Fibroblast of skin of abdomen (primary cell): ENCODE data around the gene SLC7A6.

Experiments used
- DNase-seq: peaks from one replicate; pipeline ENCODE4 v3.0.0-alpha.2; 2013

The SLC7A6 gene

DNA sequence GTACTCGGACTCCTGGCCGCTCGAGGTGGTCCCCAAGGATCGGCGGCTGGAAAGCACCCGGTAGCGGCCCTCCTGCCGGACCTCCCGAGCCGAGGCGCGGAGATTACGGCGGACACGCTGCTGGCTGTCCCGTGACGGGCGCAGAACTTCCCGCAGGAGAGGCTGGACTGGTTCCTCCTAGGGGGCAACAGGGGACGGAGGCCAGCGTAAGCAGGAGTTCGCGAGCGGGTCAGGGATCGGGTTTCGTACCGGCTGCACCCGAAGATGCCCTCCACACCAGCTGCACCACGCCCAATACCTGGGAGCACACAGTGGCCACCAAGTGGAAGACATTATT lies 46.1 kb downstream of the SLC7A6 start:
- no peak for DNase-seq

DNA sequence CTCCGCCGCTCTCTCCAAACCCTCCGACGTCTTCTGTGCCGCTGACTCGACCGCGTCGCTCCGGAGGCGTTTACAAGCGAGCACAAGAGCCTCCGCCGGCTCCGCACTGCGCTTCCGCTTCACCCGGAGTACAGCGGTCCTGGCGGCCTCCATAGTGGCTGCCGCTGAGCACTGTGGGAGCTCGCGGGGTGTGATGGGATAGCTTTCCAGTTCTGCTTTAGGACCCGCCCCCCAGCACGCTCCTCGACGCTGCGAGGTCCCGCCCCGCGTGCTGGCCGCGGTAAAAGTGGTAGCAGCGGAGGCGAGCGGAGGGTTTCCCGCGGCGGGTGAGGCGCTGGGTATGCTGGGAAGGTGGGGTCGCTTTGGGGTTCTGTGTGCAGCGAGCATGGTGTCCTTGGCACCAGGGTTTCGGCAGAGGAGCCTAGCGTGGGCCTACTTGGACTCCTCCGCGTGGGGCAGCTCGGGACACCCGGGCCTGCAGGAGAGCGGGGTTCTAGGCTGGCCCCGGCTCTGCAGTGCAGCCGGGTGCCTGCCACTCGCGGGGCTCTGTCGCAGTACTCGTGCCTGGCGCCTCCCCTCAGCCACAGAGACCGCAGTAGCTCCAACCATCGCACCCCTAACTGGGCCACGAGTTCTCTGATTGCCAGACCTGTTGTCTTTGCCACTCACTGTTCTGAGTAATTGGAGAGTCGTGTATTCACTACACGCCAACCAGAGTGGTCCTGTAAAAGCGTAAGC lies 46.6 kb downstream of the SLC7A6 start, which contains the start of the genes PRMT7 and SLC7A6OS:
TSS of gene PRMT7 (plus strand) at position 246 of the 738 bp plus-strand sequence. CDS start 4,961 bp downstream, outside the sequence.
TSS of gene SLC7A6OS (minus strand) at position 173 of the 738 bp plus-strand sequence. CDS start at position 153, 20 bp downstream.
- peak; percentile 85 for DNase-seq

DNA sequence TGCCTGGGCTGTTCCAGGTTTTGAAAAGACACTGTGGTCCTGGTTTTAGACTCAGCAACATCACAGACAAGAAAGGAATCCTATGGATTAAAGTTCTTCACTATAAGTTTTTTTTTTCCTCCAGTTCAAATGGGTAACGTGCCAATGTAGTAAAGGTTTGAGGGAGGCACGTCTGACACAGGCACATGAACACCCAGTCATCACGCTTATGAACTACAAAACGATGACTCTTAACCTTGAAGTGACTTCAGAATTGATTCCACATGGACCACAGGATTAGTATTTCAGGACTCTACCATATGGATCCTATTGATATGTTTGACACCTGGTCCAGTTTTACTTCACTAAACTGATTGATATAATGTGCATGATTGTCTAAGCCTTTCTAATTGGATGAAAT lies 48.8 kb downstream of the SLC7A6 start:
- no peak for DNase-seq

DNA sequence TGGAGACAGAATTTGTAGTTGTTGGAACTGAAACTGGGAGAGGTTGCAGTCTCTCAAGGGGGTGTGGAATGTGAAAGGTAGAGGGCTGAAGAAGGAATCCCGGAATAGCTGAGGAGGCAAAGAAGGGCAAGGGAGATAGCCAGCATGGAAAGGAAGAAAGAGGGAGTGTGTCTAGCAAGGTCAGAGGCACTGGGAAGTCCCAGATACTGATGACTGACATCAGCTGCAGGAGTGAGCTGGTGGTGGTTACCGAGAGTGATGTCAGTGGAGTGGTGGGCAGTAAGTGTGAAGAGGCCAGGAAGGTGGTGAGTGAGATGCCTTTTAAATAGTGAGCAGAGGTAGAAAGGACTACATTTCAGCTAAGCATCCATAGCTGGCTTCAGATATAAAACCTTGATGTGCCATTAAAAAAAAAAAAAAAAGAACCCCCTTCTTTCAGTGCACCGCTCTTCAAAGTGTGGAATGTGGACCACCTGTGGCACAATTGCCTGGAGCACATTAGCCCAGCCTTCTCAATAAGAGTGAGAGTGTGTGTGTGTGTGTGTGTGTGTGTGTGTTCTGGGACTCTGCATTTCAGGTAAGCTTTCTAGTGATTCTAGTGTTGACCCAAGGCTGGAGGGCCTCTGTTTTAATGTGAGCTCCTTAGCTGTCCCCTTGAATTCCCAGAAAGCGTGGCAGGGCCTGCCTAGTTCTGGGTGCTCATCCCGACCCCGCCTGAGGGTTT lies 55.0 kb downstream of the SLC7A6 start:
- DNase-seq: no peak

DNA sequence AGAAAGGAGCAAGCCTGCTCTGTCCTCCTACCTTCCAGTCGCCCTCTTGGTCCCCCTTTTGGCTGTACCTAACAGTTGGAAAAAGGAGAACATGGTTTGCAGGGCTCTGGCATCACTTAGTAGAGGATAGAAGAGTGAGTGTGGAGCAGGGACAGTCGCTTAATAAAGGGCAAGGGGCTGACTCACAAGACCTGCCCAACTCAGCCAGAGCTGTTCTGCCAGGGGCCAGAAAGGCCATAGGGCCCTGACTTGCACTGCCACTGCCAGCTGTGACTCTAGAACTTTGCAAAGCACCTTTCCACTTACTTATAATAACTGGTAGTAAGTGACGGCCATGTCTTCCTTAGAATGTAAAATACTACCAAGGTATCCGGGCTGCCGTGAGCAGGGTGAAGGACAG lies 60.0 kb downstream of the SLC7A6 start:
- DNase-seq: no peak

DNA sequence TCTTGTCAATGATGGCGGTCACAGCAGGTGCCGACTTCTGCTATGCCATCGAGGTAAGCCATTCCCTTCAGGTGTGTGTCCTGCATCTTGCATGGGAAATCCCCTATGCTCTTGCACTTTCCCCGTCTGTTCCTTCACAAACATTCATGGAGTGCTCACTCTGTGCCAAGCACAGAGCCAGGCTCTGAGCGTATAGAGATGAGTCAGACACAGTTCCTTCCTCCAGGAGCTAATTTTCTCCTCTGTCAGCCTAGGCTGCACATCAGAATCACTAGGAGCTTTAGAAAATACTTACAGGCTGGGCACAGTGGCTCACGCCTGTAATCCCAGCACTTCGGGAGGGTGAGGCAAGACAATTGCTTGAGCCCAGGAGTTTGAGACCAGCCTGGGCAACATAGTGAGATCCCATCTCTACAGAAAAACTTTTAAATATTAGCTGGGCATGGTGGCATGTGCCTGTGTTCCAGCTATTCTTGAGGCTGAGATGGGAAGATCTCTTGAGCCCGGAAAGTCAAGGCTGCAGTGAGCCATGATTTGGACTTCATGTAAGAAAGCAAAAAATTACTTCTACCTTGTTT lies 60.5 kb downstream of the SLC7A6 start:
- no peak for DNase-seq

DNA sequence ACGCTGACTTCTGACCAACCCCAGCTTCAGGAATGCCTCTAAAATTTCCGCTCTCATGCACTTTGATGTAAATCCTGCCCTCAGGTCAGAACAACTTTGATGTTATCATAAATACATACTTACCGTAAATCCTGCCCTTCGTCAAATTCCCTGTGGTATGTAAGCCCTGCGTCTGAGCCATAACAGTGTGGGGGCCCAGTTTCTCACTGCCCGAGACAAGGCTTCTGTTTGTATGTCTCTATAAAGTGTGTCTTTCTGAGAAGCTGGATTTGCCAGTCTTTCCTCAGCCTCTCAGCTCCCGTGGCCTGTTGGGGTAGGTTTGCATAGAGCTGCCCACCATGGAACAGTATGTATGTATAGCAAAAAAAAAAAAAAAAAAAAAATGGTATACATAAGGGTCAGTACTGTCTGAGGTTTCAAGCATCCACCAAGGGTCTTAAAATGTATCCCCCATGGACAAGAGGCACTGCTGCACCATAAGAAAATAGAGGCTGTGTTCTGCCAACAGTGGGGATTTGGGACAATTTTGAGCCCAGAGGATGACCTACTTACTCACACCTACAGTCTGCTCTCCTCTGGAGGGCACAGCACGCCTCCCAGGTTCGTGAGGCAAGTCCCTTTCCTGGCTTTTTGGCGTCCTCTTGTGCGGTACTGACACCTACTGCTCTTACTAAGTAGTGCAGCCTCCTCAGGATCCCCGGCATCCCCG lies 64.0 kb downstream of the SLC7A6 start:
- DNase-seq: peak; percentile 75

DNA sequence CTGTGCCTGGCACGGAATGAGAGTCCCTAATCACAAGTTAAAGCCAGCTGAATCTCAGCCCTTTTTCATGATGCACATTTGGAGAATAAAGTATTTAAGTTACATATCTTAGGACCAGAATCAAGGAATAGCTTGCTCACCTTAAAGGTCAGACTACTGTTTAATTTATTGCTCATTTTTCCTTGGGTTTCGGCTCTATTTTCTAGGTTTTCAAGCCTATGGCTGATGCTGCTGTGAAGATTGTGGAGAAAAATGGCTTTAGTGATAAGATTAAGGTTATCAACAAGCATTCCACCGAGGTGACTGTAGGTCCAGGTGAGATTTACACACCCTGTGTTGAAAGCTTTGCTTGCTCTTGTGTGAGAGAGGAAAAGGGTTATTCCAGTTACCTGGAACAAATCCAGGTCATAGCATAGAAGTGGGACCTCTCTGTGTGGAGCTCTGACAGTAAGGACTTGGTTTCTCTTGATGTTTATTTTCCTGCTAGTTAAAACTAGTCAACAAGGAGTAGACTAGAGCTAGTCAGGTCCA lies 64.6 kb downstream of the SLC7A6 start:
- no peak for DNase-seq

DNA sequence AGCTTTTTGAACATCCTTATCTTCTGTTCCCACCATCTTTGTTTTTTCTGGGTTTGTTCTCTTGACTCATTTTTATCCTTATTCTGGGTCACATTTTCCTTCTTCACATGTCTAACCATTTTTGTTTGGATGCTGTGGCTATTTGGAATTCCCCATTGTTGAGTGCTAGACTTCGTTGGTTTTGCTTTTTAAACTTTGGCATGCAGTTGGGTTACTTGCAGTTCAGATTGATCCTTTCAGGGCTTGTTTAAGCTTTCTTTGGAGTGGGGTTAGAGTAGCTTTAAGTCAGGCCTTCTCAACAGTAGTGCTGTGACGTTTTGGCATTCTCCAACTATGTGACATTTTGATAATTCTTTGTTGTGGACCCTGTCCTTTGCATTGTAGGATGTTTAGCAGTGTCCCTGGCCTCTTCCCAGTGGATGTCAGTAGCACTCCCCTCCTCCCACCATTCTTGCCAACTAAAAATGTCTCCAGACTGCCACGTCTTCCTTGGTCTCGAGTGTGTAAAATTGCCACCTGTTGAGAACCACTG lies 67.6 kb downstream of the SLC7A6 start:
- DNase-seq: peak; percentile 35

DNA sequence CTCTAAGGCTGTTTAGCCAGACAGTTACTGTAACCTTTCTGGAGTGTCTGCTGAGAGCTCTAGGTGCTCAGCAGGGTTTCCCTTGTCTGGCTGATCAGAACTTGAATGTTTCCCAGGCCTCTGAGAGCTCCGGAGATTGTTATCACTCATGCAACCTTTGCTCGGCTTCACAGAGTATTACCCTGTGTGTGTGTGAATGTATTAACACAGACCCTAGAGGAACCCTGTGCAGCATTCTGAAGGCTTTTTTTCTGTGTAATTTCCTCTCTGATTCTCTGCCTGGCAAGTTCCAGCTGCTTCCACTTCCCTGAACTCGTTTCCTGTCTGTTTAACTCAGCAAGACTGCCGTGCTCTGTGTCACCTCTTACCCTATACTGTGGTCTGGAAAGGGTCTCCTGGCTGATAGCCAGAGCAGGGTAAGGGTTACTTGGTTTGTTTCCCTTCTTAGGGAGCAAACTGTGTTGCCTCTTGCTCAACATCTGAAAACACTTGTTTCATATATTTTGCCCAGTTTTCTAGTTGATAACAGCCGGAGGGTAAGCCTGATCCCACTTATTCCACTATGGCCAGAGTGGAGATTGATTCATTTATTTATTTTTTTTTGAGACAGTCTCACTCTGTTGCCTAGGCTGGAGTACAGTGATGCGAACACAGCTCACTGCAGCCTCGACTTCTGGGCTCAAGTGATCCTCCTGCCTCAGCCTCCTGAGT lies 68.2 kb downstream of the SLC7A6 start:
- DNase-seq: no peak

DNA sequence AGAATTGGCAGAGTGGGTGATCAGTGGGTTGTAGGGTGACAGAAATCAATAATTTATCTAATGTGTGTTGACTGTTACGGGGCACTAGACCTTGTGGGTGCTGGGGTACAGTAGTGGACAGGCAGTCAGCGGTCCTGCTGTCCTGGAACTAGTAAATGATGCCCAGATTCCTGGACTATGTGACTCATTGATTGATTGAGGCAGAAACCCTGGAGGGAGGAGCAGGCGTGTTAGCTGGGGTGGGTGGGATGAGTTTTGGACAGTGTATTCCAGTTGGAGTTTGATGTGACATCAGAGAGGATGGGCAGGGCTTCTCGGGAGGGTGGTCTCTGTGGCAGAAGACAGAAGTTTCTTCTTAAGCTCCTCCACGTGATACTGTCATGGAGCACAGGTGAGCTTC lies 70.8 kb downstream of the SLC7A6 start:
- peak; percentile 6 for DNase-seq

DNA sequence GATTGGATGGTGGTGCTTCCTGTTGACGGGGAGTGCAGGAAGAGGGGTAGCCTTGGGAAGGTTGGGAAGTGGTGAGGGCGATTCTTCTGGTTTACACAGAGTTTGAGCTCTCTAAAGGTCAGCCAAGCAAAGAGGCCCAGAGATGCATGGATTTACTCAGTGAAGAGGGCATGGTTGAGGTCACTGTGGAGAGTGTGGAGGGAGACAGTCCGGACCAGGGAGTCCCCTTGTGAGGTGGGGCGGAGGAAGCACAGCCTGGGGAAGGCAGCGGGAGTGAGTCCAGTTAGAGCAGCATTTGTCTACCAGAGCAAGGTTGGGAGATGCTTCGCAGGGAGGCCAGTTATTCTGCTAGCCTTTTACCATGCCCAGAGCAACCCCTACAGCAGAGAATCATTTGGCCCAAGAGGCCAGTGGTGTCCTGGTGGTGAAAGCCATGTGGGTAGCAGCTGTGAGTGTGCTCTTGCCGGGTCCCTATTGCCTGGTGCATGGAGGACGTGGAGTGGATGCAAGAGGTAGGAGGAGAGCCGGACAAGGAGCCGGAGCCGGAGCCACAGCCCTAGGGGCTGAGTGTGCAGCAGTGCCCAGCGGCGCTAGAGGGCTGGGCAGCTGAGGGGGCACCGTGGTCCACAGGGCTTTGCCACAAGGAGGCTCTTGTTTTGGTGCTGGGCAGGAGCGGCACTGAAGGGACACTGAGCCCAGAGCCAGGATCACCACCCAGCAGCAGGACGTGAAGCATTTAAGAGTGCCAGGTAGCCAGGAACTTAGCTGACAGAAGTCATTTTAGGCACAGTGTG lies 74.2 kb downstream of the SLC7A6 start:
- DNase-seq: no peak

DNA sequence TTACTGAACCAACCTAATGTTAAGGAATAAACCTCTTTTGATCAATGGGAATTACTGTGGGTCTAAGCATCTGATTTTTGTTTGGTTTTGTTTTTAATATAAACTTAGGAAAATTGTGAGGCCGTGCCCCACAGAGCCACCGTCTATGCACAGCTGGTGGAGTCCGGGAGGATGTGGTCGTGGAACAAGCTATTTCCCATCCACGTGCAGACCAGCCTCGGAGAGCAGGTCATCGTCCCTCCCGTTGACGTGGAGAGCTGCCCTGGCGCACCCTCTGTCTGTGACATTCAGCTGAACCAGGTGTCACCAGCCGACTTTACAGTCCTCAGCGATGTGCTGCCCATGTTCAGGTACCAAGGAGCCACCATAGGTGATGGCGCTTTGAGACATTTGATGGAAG lies 74.9 kb downstream of the SLC7A6 start:
- DNase-seq: no peak

DNA sequence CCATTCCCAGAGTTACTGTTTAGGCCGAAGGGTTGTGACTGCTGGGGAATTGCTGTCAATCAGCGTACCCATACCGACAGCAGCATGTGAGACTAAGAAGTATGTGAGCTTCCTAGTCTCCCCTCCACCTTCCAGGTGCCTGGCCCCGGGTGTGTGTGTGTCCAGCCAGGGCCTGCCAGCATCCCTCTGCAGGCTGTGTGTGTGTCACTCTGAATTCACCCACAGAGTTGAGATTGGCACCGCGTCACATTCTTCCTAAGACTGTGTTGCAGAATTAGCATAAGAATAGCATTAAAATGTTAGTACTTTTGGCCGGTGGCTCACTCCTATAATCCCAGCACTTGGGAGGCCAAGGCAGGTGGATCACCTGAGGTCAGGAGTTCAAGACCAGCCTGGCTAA lies 78.3 kb downstream of the SLC7A6 start:
- no peak for DNase-seq

DNA sequence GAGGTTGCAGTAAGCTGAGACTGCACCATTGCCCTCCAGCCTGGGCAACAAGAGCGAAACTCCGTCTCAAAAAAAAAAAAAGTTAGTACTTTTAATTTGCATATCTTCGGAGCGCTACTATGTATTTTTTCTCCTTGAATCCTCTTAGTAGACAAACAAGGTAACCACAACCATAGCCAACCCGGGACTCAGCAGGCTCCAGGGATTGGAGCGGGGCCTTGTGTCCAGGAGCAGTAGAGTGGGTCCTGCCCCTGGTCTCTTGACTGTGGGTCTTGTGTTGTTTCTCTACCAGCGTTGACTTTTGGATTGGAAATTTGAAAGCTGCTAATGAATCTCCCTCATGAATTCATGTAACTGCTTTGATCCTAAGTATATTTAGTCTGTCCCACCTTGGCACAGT lies 78.8 kb downstream of the SLC7A6 start:
- no peak for DNase-seq

DNA sequence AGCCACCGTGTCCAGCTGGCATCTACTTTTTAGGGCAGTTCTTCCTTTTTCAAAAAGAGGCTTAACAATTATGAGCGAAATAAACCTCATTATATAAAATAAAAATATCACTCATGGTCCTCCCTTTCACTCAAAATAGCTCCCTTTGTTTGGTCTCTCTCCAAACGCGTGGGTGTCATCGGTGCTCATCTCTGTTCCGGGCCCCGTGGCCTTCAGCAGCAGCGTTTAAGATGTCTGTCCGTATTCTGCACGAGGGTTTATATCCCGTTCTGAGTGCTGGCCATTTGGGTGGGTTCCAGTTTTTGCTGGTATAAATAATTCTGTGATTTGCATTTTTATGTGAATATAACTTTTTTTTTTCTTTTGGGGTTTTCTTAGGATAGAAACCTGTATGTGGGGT lies 79.9 kb downstream of the SLC7A6 start:
- DNase-seq: no peak

DNA sequence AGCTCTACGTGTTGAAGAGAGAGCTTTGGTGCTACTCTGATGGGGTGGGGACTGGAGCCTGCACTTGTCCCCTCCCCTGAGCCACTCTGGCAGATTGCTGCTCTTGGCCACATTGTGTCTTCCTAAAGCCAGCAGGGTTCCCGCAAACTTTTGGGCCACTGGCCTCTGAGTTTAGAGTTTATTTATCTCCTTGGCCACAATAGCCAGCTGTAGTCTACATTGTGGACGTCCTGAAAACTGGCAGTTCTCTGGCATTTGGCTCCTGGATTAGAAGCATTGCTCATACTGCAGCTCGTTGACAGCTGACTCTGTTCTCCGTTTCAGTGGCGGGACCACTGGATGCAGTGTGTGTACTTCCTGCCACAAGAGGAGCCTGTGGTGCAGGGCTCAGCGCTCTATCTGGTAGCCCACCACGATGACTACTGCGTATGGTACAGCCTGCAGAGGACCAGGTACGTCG lies 81.1 kb downstream of the SLC7A6 start:
- DNase-seq: no peak

DNA sequence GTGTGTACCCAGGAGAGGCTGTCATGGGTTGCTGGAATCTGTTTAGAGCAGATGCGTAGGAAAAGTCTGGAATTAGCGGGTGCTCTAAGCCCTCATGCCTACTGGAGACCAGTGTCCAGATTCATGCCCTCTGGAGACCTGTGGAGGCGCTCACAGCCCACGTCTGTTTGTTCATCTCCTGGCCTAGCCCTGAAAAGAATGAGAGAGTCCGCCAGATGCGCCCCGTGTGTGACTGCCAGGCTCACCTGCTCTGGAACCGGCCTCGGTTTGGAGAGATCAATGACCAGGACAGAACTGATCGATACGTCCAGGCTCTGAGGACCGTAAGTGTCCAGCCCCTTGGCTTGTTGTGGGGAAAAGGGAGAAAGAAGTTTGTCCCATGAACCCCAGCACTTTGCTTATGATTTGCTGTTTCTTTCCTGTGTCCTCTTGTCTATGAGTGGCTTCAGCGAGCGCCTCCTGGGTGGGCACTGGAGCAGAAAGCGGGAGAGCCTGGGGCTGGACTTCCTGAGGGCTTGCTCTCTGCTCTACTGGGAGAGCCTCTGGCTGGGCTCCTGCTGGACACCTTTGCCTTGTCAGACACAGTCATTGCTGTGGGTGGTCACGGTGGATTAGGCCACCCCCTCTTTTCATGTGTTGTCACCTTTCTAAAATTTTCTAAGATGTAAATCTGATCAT lies 81.8 kb downstream of the SLC7A6 start:
- no peak for DNase-seq

DNA sequence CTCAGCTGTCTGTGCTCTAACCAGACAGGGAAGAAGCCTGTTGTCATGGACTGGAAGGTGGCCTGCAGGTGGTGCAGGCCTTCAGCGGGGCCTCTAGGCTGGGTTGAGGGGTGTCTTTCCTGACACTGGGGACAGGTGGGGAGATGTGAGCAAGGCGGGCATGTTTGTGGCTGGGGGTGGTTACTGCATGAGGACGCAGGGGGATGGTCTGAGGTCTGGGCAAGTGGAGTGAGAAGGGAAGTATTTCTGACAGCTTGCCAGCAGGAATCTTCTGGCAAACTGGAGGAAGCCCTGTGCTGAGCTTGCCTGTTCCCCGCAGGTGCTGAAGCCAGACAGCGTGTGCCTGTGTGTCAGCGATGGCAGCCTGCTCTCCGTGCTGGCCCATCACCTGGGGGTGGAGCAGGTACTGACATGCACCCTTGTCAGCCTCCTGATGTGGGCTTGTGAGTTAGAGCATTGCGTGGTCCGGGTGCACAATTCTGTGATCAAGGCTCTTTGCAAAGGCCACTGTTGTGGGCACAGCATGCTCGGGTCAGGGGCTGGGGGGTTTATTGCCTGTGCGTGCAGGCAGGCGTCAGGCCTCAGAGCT lies 82.7 kb downstream of the SLC7A6 start:
- no peak for DNase-seq

DNA sequence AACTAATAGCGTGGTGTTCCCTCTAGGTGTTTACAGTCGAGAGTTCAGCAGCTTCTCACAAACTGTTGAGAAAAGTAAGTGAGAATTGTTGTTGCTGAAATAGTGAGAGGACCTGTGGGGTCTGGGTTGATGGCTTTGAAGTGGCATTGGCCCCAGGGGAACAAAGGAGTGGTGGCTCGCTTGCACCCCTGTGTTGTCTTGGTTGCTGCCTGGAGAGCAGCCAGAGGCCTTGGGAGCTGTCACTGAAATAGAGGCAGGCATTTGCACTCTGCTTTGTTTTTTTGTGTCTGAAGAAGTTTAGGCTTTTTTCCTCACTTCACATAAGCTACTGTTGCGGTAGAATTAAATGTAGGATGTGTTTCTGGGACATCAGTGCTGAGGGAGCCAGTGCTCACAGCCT lies 83.3 kb downstream of the SLC7A6 start:
- DNase-seq: no peak
